ENCODE data around the gene SH3PXD2B.

Gene SH3PXD2B

DNA sequence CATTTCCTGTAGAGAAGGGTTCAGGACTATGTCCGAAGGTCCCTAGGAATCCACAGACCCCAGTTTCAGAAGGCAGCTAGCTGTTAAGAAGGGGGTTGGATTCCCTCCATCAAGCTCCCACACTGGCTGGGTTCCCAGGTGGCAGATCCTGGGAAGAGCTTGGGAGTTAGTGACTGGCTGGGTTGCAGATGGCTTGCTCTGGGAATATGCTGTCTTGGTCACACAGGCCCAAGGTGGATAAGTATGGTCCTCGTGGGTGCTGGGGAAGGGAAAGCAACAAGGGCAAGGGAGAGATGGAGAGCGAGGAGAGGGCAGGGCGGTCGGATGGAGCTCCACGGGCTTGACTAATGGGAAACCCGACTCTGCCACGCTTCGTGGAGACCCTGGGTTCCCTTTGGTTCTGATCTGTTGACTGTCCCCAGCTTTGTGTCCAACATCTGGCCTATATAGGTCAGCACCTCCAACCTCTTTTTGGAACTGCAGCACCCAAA lies 17.4 kb downstream of the SH3PXD2B start:
- TF ChIP-seq, protein P1, sequence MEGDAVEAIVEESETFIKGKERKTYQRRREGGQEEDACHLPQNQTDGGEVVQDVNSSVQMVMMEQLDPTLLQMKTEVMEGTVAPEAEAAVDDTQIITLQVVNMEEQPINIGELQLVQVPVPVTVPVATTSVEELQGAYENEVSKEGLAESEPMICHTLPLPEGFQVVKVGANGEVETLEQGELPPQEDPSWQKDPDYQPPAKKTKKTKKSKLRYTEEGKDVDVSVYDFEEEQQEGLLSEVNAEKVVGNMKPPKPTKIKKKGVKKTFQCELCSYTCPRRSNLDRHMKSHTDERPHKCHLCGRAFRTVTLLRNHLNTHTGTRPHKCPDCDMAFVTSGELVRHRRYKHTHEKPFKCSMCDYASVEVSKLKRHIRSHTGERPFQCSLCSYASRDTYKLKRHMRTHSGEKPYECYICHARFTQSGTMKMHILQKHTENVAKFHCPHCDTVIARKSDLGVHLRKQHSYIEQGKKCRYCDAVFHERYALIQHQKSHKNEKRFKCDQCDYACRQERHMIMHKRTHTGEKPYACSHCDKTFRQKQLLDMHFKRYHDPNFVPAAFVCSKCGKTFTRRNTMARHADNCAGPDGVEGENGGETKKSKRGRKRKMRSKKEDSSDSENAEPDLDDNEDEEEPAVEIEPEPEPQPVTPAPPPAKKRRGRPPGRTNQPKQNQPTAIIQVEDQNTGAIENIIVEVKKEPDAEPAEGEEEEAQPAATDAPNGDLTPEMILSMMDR (IDR thresholded peaks at IDR 0.05): no peak

DNA sequence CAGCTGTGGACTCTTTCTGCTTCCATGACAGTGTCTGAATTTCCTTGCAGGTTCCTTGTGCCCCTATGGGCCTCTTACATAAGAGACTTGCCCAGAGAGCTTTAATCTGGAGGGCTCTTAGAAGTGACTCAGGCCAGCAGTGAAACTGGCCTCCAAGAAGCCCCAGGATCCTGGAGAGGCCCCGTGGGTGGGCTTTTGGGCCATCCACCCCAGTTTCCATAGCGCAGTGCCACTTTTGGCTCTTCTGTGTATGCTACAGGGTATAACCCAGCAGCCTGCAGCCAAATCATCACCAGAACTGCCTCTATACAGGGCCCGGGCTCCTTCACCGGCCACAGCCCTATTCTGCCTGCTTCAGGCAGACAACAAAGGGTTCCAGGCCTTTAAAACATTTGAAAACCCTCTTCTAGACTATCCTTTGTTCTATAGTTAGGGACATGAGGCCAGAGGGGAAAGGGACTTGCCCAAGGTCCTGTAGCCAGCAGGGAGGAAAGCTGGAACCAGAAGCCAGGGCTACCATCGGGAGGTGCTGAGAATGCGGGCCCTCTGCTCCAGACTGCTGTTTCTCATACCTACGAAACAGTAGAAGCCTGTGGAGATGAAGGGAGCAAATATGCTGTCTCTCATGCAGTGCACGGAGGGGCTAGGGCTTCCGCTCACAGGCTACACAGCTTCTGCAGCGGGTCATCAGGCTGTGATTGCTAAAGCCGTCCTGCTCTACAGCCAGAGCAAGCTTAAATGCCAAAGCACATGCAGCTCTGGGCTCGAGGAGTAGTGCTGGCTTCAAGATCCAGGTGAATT lies 18.0 kb downstream of the SH3PXD2B start:
- TF ChIP-seq, protein P1 (IDR thresholded peaks at IDR 0.05): no peak

DNA sequence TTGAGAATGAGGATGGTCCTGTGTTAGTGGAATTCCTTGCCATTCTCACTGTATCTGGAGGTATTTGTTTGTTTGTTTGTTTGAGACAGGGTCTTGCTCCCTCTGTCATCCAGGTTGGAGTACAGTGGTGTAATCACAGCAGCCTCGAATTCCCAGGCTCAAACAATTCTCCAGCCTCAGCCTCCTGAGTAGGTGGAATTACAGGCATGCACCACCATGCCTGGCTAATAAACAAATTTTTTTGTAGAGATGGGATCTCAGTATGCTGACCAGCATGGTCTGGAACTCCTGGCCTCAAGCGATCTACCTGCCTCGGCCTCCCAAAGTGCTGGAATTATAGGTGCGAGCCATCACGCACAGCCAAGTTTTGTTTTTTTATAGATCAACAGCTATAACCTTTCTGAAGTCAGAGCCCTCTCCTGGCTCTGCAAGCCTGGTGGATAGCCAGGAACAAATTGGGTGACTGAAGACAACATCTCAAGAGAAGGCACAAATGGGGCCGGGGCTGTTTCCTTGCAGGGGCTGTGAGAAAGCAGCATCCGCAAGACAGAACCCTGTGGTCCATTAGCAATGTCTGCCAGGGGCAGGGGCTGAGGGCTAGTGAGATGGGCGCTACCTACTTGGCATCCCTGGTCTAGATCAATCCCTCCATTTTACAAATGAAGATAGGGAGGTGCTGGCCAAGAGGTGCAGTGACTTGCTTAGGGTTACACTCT lies 18.8 kb downstream of the SH3PXD2B start:
- TF ChIP-seq, protein P1 (IDR thresholded peaks at IDR 0.05): no peak

DNA sequence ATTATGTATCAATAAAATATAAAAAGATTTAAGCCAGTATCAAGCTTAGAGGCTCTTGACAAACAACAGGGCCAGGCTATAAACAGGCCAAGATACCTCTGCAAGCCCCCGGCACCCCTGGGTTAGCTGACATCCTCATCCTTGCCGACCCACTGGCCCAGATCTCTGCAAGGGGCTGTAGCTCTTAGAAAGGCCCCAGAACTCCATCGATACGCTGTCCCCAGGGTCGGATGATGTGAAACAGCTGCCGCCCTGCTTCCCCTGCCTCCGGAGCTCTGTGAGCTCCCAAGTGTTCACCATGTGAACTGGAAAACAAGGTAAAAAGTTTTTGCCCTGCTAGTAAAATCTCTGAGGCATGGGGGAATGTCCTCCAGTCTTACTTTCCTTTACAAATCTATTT lies 20.1 kb downstream of the SH3PXD2B start:
- TF ChIP-seq, protein P1 (IDR thresholded peaks at IDR 0.05): no peak

DNA sequence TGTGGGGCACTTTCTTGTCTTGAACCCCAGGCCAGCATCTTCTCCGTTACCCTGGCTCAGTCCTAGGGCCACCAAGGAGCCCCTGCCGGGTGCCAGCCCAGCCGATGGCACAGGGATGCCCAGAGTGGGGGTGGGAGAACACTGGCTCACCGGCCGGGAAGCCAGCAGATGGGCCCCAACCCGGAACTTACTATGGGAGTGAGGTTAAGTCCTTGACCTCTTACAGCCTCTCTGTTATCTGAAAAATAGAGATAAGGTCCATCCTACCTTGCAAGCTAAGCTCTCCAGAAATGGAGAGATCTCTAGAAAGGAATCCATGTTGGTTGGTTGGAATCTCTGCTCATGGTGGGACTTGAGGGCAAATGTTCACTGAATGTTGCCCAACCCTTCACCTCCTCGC lies 20.8 kb downstream of the SH3PXD2B start:
- TF ChIP-seq, protein P1 (IDR thresholded peaks at IDR 0.05): no peak

DNA sequence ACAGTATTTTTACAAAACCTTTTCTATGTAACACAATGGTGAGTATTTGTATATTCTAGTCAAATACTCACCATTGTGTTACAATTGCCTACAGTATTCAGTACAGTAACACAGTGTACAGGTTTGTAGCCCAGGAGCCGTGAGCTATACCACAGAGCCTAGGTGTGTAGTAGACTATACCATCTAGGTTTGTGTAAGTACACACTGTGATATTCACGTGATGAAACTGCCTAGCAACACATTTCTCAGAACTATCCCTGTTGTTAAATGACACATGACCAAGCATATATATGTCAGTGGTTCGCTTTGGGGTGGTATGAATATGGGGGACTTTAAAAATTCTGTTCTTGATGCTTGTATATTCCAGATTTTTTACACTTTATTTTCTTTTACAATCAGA lies 21.3 kb downstream of the SH3PXD2B start:
- TF ChIP-seq, protein P1 (IDR thresholded peaks at IDR 0.05): no peak

DNA sequence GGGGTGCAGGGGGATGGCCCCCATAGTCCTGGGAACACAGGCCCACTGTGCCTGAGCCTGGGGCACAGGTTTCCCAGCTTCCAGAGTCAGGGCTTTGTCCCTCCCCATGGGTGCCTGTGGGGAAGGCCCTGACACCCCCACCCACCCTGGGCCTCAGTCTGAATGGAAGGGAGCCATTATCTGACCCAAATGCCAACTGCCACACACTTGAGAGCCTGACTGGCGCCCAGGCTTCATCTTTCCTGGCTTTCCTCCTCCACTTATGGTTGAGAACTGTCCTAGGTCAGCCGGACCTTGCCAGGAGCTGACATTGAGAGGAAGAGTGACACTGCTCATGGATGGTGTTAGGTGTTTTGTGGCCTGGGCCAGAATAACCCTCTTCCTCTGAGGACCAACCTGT lies 24.0 kb downstream of the SH3PXD2B start:
- TF ChIP-seq, protein P1 (IDR thresholded peaks at IDR 0.05): no peak
